ENCODE results near the gene MRPL52.

GRCh38 chr14:22847661-22848341, 18.1 kb downstream of the MRPL52 start:
- TF ChIP-seq CTCF (IDR thresholded peaks at IDR 0.05; ENCODE audit: borderline replicate concordance, extremely low read depth, low read length, poor library complexity, severe bottlenecking) (peak; percentile 17), EZH2 (IDR thresholded peaks at IDR 0.05; ENCODE audit: borderline replicate concordance, low read depth, low read length, severe bottlenecking) (no peak)
